ENCODE results near the gene ADCYAP1R1. TPM values are rescaled to one million over a fixed set of nuclear protein-coding genes. Genes with fewer than 3 reads are reported as not detected.
A peak's percentile ranks its signal among the peaks of the same experiment; 100 is the strongest.

The ADCYAP1R1 gene
- total RNA-seq, 1 experiment from 2014 or later, result not detected

- DNase-seq (ENCODE audit: low read depth), result no peak
These were observed 9.0 kb upstream of the ADCYAP1R1 start for GRCh38 chr7:31043051-31043471.

GRCh38 chr7:31044529-31044928, 7.6 kb upstream of the ADCYAP1R1 start:
- DNase-seq (ENCODE audit: low read depth), result no peak

GRCh38 chr7:31046723-31047122, 5.4 kb upstream of the ADCYAP1R1 start:
- DNase-seq (ENCODE audit: low read depth), result no peak

- no peak for DNase-seq (ENCODE audit: low read depth)
These were observed 4.6 kb upstream of the ADCYAP1R1 start for GRCh38 chr7:31047313-31048146.

DNA sequence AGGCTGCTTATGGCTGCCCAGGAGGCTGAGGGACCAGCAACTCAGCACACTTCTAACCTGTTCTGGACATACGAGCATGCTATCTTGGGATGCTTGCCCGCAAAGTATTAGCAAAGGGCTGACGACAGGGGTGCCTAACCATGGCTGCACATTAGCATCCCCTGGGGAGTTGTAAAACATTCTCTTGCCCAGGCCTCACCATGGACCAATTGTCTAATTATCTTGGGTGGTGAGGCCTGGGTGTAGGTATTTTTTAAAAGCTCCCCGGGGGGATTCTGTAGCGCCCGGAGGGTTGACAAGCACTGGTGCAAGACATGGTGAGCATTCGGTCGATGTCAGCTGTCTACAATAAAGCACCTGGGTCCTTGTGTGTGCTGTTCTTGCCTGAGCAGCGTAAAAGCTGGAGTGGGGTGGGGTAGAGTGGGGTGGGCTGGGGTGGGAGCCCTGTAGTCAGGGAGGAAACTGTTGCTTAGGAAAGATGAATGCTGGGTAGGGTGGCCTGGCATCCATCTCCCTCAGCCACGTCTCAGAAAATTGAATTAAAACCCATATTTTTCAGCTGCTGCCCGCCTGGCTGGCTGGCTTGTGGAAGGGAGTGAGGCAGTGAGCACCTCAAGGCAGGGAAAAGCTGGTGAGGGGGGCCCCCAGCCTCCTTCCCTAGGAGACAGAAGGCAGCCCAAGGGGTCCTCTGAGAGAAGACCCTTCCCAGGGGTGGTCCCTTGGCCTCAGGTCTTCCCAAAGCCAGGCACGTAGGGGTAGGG, 2.9 kb upstream of the ADCYAP1R1 start:
- no peak for DNase-seq (ENCODE audit: low read depth)

- DNase-seq (ENCODE audit: low read depth), result no peak
These were observed 356 bp downstream of the ADCYAP1R1 start for GRCh38 chr7:31052487-31052840.

GRCh38 chr7:31052841-31053601, 913 bp downstream of the ADCYAP1R1 start:
- no peak for DNase-seq (ENCODE audit: low read depth)

GRCh38 chr7:31053986-31054385, 1.9 kb downstream of the ADCYAP1R1 start:
- no peak for DNase-seq (ENCODE audit: low read depth)

DNA sequence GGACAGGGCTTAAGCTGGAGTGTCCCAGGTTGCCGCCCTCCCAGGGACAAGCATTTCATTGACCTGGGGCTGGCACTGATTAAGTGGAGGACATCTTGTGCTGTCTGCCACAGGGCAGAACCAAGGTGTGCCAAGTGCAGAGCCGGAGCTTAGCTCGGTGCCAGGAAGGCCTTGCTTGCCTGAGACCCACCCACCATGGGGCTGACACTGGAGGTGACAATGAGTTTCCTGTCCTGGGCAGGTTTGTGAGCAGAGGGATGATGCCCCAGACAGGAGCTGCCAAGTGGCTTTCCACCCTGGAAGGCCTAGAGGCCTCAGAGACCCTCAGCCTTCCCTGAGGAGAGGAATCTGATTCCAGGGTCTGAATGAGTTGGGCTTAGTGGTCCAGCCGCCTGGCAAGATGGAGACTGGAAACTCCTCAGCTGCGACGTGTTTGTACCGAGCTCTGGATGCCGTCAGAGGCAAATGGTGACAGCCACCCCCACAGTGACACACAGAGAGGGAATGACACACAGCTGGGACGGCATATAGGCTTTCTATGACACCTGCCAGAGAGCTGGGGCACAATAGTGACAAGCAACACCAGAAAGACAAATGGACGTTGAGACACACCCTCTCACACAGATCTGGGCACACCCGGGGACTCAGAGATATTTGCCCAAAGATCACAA, 2.6 kb downstream of the ADCYAP1R1 start:
- no peak for DNase-seq (ENCODE audit: low read depth)

DNA sequence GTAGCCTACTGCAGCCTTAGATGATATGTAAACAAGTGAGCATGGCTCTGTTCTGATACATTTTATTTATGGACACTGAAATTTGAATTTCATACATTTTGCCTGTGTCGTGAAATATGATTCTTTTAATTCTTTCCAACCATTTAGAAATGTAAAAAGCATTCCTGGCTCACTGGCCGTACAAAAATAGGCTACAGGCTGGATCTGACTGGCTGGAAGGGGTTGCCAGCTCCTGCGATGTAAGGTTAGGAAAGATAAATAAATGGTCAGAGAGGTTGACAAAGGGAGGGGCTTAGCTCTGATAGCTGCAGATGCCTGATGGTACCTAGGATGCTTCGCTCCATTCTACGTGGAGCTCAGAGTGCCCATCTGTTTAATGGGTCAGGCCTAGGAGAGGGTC, 3.4 kb downstream of the ADCYAP1R1 start:
- DNase-seq (ENCODE audit: low read depth), result no peak

GRCh38 chr7:31056775-31057346, 4.8 kb downstream of the ADCYAP1R1 start:
- DNase-seq (ENCODE audit: low read depth), result no peak

- DNase-seq (ENCODE audit: low read depth), result peak; percentile 41
These were observed 6.0 kb downstream of the ADCYAP1R1 start for GRCh38 chr7:31058122-31058521.

- no peak for DNase-seq (ENCODE audit: low read depth)
These were observed 6.6 kb downstream of the ADCYAP1R1 start for GRCh38 chr7:31058688-31059087.

GRCh38 chr7:31059551-31059950, 7.4 kb downstream of the ADCYAP1R1 start:
- no peak for DNase-seq (ENCODE audit: low read depth)

- DNase-seq (ENCODE audit: low read depth), result no peak
These were observed 9.1 kb downstream of the ADCYAP1R1 start for GRCh38 chr7:31061185-31061584.

GRCh38 chr7:31062746-31063435, 10.8 kb downstream of the ADCYAP1R1 start:
- DNase-seq (ENCODE audit: low read depth), result no peak

GRCh38 chr7:31065021-31065593, 13.0 kb downstream of the ADCYAP1R1 start:
- DNase-seq (ENCODE audit: low read depth), result no peak

DNA sequence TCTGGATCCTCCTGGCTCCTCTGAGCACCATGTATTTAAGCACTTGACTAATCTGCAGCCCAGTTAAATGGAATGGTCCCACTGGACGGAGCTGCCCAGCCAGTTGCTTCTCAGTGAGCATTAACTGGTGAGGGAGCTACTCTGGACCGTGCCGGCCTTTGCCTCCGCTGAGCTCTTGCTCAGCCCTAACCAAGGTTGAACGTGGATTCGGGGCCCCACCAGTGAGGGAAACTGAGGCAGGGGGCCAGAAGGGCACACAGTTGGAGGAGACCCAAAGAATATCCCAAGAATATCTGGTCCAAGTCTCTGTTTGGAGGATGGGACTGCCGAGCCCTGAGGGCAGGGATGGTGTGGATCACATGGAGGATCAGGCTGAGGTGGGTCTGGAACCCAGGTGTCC, 13.7 kb downstream of the ADCYAP1R1 start:
- DNase-seq (ENCODE audit: low read depth), result no peak

GRCh38 chr7:31066516-31067130, 14.5 kb downstream of the ADCYAP1R1 start:
- DNase-seq (ENCODE audit: low read depth), result no peak

GRCh38 chr7:31067491-31067890, 15.4 kb downstream of the ADCYAP1R1 start:
- no peak for DNase-seq (ENCODE audit: low read depth)
